Measurements from ENCODE around the gene PROK1. TPM values are rescaled to one million over a fixed set of nuclear protein-coding genes. Genes with fewer than 3 reads are reported as not detected.

The PROK1 gene
- total and polyA plus RNA-seq, 2 of the 13 experiments (the other 11 are each of a cell fraction or from before 2014, with no cell fraction given) = 0.07 TPM; not detected in 1

DNA sequence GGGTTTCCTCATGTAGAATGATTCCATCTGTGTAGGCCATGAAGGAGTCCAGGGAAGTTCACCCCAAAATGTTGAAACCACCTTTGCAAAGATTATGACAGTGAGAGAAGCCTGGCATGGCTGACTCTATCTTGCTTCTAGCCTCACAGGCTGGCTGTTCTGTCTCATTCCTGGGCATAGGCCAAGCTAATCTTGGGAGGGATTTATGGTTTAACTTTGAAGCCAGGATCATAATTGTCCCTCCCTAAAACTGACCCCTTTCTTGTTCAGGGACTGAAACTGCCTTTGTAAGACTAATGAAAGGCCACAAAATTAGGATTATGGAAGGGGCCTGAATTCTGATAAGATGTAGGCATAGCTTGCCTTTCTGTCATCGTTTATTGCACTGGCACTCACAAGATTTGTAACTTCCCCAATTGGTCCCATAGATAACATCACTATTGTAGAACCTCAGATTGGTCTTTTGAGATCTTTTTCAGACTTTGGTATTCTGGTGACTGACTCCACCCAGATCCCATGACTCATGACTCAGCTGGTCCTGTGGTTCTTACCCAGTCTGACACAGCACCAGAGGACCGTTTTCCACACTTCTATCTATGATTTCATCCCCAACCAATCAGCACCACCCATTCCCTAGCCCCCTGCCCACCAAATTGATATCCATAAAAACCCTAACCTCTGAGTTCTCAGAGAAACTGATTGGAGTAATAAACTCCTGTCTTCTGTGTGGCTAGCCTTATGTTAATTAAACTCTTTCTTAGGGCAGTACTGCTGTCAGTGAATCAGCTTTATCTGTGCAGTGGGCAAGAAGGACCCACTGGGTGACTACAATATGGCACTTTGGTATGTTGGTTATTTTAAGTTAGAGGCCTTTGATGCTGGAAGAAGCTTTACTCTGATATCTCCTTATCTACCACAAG lies 29.8 kb upstream of the PROK1 start (continued):
- TF ChIP-seq, protein P1, sequence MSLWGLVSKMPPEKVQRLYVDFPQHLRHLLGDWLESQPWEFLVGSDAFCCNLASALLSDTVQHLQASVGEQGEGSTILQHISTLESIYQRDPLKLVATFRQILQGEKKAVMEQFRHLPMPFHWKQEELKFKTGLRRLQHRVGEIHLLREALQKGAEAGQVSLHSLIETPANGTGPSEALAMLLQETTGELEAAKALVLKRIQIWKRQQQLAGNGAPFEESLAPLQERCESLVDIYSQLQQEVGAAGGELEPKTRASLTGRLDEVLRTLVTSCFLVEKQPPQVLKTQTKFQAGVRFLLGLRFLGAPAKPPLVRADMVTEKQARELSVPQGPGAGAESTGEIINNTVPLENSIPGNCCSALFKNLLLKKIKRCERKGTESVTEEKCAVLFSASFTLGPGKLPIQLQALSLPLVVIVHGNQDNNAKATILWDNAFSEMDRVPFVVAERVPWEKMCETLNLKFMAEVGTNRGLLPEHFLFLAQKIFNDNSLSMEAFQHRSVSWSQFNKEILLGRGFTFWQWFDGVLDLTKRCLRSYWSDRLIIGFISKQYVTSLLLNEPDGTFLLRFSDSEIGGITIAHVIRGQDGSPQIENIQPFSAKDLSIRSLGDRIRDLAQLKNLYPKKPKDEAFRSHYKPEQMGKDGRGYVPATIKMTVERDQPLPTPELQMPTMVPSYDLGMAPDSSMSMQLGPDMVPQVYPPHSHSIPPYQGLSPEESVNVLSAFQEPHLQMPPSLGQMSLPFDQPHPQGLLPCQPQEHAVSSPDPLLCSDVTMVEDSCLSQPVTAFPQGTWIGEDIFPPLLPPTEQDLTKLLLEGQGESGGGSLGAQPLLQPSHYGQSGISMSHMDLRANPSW (CRISPR knock-in tag; IDR thresholded peaks at IDR 0.05; ENCODE audit: borderline replicate concordance) = no peak
- TF ChIP-seq, protein P2, sequence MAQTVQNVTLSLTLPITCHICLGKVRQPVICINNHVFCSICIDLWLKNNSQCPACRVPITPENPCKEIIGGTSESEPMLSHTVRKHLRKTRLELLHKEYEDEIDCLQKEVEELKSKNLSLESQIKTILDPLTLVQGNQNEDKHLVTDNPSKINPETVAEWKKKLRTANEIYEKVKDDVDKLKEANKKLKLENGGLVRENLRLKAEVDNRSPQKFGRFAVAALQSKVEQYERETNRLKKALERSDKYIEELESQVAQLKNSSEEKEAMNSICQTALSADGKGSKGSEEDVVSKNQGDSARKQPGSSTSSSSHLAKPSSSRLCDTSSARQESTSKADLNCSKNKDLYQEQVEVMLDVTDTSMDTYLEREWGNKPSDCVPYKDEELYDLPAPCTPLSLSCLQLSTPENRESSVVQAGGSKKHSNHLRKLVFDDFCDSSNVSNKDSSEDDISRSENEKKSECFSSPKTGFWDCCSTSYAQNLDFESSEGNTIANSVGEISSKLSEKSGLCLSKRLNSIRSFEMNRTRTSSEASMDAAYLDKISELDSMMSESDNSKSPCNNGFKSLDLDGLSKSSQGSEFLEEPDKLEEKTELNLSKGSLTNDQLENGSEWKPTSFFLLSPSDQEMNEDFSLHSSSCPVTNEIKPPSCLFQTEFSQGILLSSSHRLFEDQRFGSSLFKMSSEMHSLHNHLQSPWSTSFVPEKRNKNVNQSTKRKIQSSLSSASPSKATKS (CRISPR knock-in tag; IDR thresholded peaks at IDR 0.05) = no peak
- TF ChIP-seq MIER2 (CRISPR knock-in tag; IDR thresholded peaks at IDR 0.05) = no peak

DNA sequence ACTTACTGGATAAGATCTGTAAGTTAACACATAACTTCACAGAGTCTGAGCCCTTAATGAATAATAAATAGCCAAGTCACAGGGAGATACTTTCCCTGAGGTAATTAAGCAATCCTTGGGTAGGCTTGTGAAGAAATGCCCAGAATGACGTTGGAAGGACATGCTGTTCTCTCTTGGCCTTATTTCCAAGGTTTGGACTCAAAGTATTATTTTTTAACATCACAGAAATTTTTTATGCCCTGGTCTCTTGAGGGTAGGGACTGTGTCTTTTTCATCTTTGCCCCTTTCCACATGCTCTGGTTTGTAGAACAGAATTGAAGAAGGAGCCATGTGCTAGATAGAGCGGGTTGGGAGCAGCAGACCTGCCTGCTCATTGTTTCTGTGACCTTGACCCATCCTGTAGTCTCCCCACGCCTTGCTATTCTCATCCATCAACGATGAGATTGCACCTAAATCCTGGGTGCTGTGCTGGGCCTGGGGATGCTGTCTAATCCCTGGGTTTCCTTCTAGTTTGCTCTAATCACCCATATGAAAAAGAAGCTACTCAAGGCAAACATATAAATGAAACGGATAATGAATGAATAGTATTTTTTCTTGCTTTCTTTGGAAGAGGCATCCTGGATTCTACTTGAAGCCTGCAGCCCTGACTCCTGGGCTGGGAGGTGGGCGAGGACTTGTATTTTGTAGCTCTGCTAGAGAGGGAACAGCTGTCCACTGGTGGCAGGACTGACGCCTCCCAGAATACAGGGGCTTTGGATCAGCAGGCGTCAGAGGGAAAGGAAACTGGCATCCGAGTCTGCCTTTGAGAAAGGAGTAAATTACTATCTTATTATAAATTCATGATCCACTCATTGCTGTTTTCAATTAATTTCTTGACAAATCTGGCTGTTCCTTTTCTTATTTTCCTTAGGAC lies 26.0 kb upstream of the PROK1 start:
- no TSS peak for BruUV-seq (replicated peaks)
- intact Hi-C loops (cut with micrococcal nuclease; ENCODE audit: unreplicated experiment) (no loop called here), in situ Hi-C loops (cut with HindIII; ENCODE audit: extremely low pct_ligation_motif_present, low pct_unique_long_range_greater_than_20kb) (no loop called here)
- Histone ChIP-seq H3K27ac (ENCODE audit: extremely low read length, insufficient read depth, low read length) (no peak overlapping the region), H3K4me3 (replicated peaks in 1 of 3; ENCODE audit: insufficient read depth in 1 of 3, low read depth in 2 of 3, low read length in 3 of 3) (no peak overlapping the region), H3K79me2 (ENCODE audit: insufficient read depth, low read length) (no peaks in the 10 kb centered on the region), H3K4me2 (ENCODE audit: low read depth, low read length) (no peak overlapping the region), H3K9me3 (ENCODE audit: low read length) (no peaks in the 10 kb centered on the region), H4K20me1 (ENCODE audit: insufficient read depth, low read length) (no peaks in the 10 kb centered on the region), H3K9ac (ENCODE audit: insufficient read depth, low read depth, low read length) (no peak overlapping the region), H3K36me3 (replicated peaks in 1 of 2; ENCODE audit: control insufficient read depth in 1 of 2, insufficient read depth in 2 of 2, low read length in 2 of 2) (no peaks in the 10 kb centered on the region), H3K27me3 (ENCODE audit: control insufficient read depth in 1 of 2, insufficient read depth in 2 of 2, low read length in 2 of 2) (peaks cover 0 to 9% of the 10 kb centered on the region in 2 experiments; a peak in 2 of 5 replicates), H3K4me1 (ENCODE audit: insufficient read depth, low read length) (peaks cover under 1% of the 10 kb centered on the region; the same call in 1 of the 2 replicates), H2AFZ (ENCODE audit: low read length) (no peak overlapping the region)
- 28% methylated on average over 9 of the region's 9 CpGs for WGBS (ENCODE audit: low lambda C conversion rate)
- DNase-seq (ENCODE audit: low spot score) (no peak), FAIRE-seq (no peak), ATAC-seq (no peak)
- ChIA-PET POLR2A (no interaction called here), CTCF (ENCODE audit: low intra/inter-chr PET ratio, low total read pairs) (no interaction called here)
- TF ChIP-seq ZIK1 (CRISPR knock-in tag; IDR thresholded peaks at IDR 0.05; ENCODE audit: borderline replicate concordance, low read depth) = no peak
- no peak for TF ChIP-seq ZNF501 (CRISPR knock-in tag; IDR thresholded peaks at IDR 0.05)
- TF ChIP-seq, protein P3, sequence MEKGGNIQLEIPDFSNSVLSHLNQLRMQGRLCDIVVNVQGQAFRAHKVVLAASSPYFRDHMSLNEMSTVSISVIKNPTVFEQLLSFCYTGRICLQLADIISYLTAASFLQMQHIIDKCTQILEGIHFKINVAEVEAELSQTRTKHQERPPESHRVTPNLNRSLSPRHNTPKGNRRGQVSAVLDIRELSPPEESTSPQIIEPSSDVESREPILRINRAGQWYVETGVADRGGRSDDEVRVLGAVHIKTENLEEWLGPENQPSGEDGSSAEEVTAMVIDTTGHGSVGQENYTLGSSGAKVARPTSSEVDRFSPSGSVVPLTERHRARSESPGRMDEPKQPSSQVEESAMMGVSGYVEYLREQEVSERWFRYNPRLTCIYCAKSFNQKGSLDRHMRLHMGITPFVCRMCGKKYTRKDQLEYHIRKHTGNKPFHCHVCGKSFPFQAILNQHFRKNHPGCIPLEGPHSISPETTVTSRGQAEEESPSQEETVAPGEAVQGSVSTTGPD (CRISPR knock-in tag; IDR thresholded peaks at IDR 0.05) = no peak
- TF ChIP-seq, protein P4, sequence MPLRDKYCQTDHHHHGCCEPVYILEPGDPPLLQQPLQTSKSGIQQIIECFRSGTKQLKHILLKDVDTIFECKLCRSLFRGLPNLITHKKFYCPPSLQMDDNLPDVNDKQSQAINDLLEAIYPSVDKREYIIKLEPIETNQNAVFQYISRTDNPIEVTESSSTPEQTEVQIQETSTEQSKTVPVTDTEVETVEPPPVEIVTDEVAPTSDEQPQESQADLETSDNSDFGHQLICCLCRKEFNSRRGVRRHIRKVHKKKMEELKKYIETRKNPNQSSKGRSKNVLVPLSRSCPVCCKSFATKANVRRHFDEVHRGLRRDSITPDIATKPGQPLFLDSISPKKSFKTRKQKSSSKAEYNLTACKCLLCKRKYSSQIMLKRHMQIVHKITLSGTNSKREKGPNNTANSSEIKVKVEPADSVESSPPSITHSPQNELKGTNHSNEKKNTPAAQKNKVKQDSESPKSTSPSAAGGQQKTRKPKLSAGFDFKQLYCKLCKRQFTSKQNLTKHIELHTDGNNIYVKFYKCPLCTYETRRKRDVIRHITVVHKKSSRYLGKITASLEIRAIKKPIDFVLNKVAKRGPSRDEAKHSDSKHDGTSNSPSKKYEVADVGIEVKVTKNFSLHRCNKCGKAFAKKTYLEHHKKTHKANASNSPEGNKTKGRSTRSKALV (CRISPR knock-in tag; IDR thresholded peaks at IDR 0.05) = no peak
- TF ChIP-seq EEA1 (CRISPR knock-in tag; IDR thresholded peaks at IDR 0.05; ENCODE audit: borderline replicate concordance) = no peak
